Limb (tissue), 2 donors: ENCODE measurements around the gene ZG16.
"Not testable (repeated sequence)": the region's sequence is repeated elsewhere in the genome, so short reads cannot be mapped to it uniquely, and the experiment has no call there.

Experiments used
- DNase-seq, 2 donors: peaks; one replicate each; pipeline ENCODE4 v3.0.0-alpha.2; 2016; ENCODE audit errors: extremely low spot score in 2 of 2

Gene ZG16

GRCh38 chr16:29784901-29785500 is 6.9 kb downstream of the ZG16 start:
- DNase-seq = peak; percentile 52 to 76

GRCh38 chr16:29787155-29787554 is 9.1 kb downstream of the ZG16 start:
- DNase-seq = not testable (repeated sequence)

GRCh38 chr16:29789775-29790182 is 11.7 kb downstream of the ZG16 start:
- DNase-seq = no peak

- peak; percentile 98 to 99 for DNase-seq
Measured at GRCh38 chr16:29790183-29790948, 12.3 kb downstream of the ZG16 start, which contains the start of gene KIF22. Gene KIF22 (plus strand): TSS chr16:29790751. CDS start chr16:29790760, 9 bp downstream.

- no peak for DNase-seq
Measured at GRCh38 chr16:29790949-29791844, 13.1 kb downstream of the ZG16 start.

GRCh38 chr16:29791845-29792807 is 14.1 kb downstream of the ZG16 start:
- no peak for DNase-seq

GRCh38 chr16:29793153-29793552 is 15.1 kb downstream of the ZG16 start:
- DNase-seq = not testable (repeated sequence)

GRCh38 chr16:29794231-29794710 is 16.2 kb downstream of the ZG16 start:
- no peak for DNase-seq

- DNase-seq = no peak
Measured at GRCh38 chr16:29802416-29802935, 24.4 kb downstream of the ZG16 start.

- no peak for DNase-seq
Measured at GRCh38 chr16:29804020-29804419, 26.0 kb downstream of the ZG16 start.

- no peak for DNase-seq
Measured at GRCh38 chr16:29804455-29805231, 26.6 kb downstream of the ZG16 start.

- DNase-seq = peak; percentile 96 to 99
Measured at GRCh38 chr16:29805232-29806098, 27.4 kb downstream of the ZG16 start.

GRCh38 chr16:29806099-29806579 is 28.1 kb downstream of the ZG16 start, which contains the start of gene MAZ:
Gene MAZ (plus strand): TSS chr16:29806529. CDS start chr16:29806702, 173 bp downstream.
- DNase-seq = no peak

- peak in 1 of 2 donors; percentile 81 for DNase-seq
Measured at GRCh38 chr16:29806641-29807425, 28.8 kb downstream of the ZG16 start.

GRCh38 chr16:29807426-29808218 is 29.6 kb downstream of the ZG16 start:
- DNase-seq = peak; percentile 79 to 86

- no peak for DNase-seq
Measured at GRCh38 chr16:29808219-29808900, 30.3 kb downstream of the ZG16 start.
